Gastroesophageal sphincter (tissue), 3 donors: ENCODE data around the gene ST6GALNAC6.

ENCODE experiments used
- EP300 ChIP-seq: sonication (generic); formaldehyde crosslinking; IDR thresholded peaks from one replicate; pipeline ENCODE4 v1.6.1; 2017; ENCODE audit warnings: antibody characterized with exemption, mild to moderate bottlenecking
- POLR2A ChIP-seq, 2 donors: fragments of 450-650 bp; IDR thresholded peaks; one replicate each; pipeline ENCODE4 v1.6.1; 2017; ENCODE audit warnings: antibody characterized with exemption in 2 of 2, mild to moderate bottlenecking in 2 of 2, moderate library complexity in 1 of 2
- TF ChIP-seq, protein P1 (sequence below), 4 experiments: fragments of 200-600 bp in 2 of 4; fragments of 450-650 bp in 2 of 4; sonication (generic) in 1 of 4; IDR thresholded peaks; one replicate each; pipeline ENCODE4 v1.5.1; 2017 to 2019; ENCODE audit warnings: antibody characterized with exemption in 4 of 4, mild to moderate bottlenecking in 2 of 4, moderate library complexity in 2 of 4

DNA sequence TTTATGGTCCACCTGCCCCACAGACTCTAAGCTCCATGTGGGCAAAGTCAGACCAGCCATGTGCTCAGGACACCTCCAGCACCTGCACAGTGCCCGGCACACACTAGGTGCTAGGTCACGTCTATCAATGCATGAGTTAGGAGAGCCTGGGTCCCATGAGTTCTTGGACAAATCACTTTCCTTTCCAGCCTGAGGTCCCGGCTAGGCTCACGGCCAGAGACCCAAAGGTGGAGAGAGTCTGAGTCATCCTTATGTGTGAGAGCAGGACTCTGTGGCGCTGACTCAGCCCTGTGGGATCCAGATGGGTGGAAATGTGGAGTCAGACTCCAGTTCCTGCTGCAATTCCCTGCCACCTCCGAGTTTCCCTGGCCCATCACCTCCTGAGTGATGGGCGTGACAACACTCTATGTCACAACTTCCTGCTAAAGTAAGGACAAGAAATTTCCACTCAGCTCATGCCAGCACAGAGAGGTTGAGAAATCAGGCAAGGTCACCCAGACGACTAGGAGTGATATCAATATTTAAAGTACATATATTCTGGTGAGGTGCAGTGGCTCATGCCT is 19.9 kb upstream of the ST6GALNAC6 start:
- TF ChIP-seq POLR2A (IDR thresholded peaks at IDR 0.05) (no peak), EP300 (no peak)
- TF ChIP-seq, protein P1, sequence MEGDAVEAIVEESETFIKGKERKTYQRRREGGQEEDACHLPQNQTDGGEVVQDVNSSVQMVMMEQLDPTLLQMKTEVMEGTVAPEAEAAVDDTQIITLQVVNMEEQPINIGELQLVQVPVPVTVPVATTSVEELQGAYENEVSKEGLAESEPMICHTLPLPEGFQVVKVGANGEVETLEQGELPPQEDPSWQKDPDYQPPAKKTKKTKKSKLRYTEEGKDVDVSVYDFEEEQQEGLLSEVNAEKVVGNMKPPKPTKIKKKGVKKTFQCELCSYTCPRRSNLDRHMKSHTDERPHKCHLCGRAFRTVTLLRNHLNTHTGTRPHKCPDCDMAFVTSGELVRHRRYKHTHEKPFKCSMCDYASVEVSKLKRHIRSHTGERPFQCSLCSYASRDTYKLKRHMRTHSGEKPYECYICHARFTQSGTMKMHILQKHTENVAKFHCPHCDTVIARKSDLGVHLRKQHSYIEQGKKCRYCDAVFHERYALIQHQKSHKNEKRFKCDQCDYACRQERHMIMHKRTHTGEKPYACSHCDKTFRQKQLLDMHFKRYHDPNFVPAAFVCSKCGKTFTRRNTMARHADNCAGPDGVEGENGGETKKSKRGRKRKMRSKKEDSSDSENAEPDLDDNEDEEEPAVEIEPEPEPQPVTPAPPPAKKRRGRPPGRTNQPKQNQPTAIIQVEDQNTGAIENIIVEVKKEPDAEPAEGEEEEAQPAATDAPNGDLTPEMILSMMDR (IDR thresholded peaks at IDR 0.05), result no peak
